NK-92 (cell line): ENCODE results near the gene AJAP1.

ENCODE experiments used
- DNase-seq: peaks from one replicate; lab custom pipeline; 2025; ENCODE audit not compliant: unreplicated experiment; lab: John Stamatoyannopoulos, UW

Gene AJAP1

GRCh38 chr1:4678066-4678717 lies 23.8 kb downstream of the AJAP1 start:
- no peak for DNase-seq

GRCh38 chr1:4681026-4681425 lies 26.6 kb downstream of the AJAP1 start:
- DNase-seq: no peak

GRCh38 chr1:4682607-4683220 lies 28.3 kb downstream of the AJAP1 start:
- DNase-seq: no peak

GRCh38 chr1:4684136-4684535 lies 29.7 kb downstream of the AJAP1 start:
- no peak for DNase-seq

- no peak for DNase-seq
Measured at GRCh38 chr1:4684864-4685522, 30.6 kb downstream of the AJAP1 start.

- DNase-seq: no peak
Measured at GRCh38 chr1:4685523-4685865, 31.1 kb downstream of the AJAP1 start.

GRCh38 chr1:4687943-4688342 lies 33.5 kb downstream of the AJAP1 start:
- no peak for DNase-seq

GRCh38 chr1:4689271-4689935 lies 35.0 kb downstream of the AJAP1 start:
- DNase-seq: no peak

- no peak for DNase-seq
Measured at GRCh38 chr1:4689941-4690635, 35.7 kb downstream of the AJAP1 start.

- DNase-seq: no peak
Measured at GRCh38 chr1:4690951-4691675, 36.7 kb downstream of the AJAP1 start.

- no peak for DNase-seq
Measured at GRCh38 chr1:4691766-4692405, 37.5 kb downstream of the AJAP1 start.

- DNase-seq: no peak
Measured at GRCh38 chr1:4692437-4692836, 38.0 kb downstream of the AJAP1 start.

- DNase-seq: no peak
Measured at GRCh38 chr1:4693331-4693730, 38.9 kb downstream of the AJAP1 start.

GRCh38 chr1:4693891-4694290 lies 39.5 kb downstream of the AJAP1 start:
- DNase-seq: no peak

- DNase-seq: no peak
Measured at GRCh38 chr1:4694492-4694891, 40.1 kb downstream of the AJAP1 start.

GRCh38 chr1:4695241-4695640 lies 40.8 kb downstream of the AJAP1 start:
- DNase-seq: no peak

- no peak for DNase-seq
Measured at GRCh38 chr1:4696161-4696745, 41.8 kb downstream of the AJAP1 start.

GRCh38 chr1:4696753-4697152 lies 42.3 kb downstream of the AJAP1 start:
- no peak for DNase-seq

GRCh38 chr1:4697801-4698200 lies 43.4 kb downstream of the AJAP1 start:
- DNase-seq: no peak

GRCh38 chr1:4698911-4699310 lies 44.5 kb downstream of the AJAP1 start:
- no peak for DNase-seq
